Left lobe of liver (tissue), 2 donors: ENCODE data around the gene VWA5A. TPM values are rescaled to one million over a fixed set of nuclear protein-coding genes. Genes with fewer than 3 reads are reported as not detected.

Experiments used
- ATAC-seq: fragments of 200-7000 bp; cut with Tn5 transposase; one replicate; pipeline ENCODE4 v1.9.1; 2020; ENCODE audit warnings: mild to moderate bottlenecking, moderate library complexity
- DNase-seq: peaks from one replicate; pipeline ENCODE4 v3.0.0-alpha.2; 2020; ENCODE audit warnings: low spot score
- total RNA-seq: library from RNA; stranded (reverse); gene quantifications from one replicate; pipeline ENCODE4 v1.2.1, GENCODE V29; 2021
- donor health status: DM: no; HTN: no; CAD: no; lungs with moderate emphysema.
- donor health status: DM: no; HTN: yes; CAD: no.

The VWA5A gene, protein sequence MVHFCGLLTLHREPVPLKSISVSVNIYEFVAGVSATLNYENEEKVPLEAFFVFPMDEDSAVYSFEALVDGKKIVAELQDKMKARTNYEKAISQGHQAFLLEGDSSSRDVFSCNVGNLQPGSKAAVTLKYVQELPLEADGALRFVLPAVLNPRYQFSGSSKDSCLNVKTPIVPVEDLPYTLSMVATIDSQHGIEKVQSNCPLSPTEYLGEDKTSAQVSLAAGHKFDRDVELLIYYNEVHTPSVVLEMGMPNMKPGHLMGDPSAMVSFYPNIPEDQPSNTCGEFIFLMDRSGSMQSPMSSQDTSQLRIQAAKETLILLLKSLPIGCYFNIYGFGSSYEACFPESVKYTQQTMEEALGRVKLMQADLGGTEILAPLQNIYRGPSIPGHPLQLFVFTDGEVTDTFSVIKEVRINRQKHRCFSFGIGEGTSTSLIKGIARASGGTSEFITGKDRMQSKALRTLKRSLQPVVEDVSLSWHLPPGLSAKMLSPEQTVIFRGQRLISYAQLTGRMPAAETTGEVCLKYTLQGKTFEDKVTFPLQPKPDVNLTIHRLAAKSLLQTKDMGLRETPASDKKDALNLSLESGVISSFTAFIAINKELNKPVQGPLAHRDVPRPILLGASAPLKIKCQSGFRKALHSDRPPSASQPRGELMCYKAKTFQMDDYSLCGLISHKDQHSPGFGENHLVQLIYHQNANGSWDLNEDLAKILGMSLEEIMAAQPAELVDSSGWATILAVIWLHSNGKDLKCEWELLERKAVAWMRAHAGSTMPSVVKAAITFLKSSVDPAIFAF
- 3.4 TPM for total RNA-seq

GRCh38 chr11:124114942-124115781 is at the start of gene VWA5A:
Gene VWA5A (plus strand): TSS chr11:124115450. CDS start chr11:124117512, 2,062 bp downstream.
- ATAC-seq: peak; percentile 99
- DNase-seq: peak; percentile 81

DNA sequence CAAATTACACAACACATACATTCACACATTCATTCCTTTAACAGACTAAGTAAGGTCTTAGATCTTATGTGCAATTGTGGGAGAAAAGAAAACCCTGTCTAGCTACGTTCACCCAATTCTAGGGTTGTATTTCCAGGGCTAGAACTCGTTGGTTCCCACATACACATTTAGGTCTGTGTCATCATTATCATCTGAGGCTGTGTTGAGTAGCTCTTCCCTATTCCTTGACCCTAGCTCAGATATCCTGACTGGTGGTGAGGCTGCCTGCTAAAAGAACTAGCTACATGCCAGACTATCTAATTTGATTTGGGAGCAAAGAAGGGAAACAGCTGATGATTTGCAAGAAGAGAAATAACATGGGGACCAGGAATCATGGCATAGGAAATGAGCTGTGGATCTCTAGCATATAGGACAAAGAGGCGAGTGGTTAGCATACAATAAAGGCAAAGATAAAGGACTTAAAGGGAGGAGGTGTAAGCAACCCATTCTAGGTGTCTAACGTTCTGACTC is 46.6 kb upstream of the VWA5A start:
- no peak for ATAC-seq
- DNase-seq: no peak

GRCh38 chr11:124069429-124070401 is 45.5 kb upstream of the VWA5A start:
- ATAC-seq: peak; percentile 77
- DNase-seq: no peak

GRCh38 chr11:124070915-124071622 is 44.2 kb upstream of the VWA5A start:
- peak; percentile 69 for DNase-seq
- peak; percentile 91 for ATAC-seq

- ATAC-seq: no peak
Measured at GRCh38 chr11:124071623-124071948, 43.7 kb upstream of the VWA5A start.

GRCh38 chr11:124072147-124072546 is 43.1 kb upstream of the VWA5A start:
- ATAC-seq: no peak
- no peak for DNase-seq

More at GRCh38 chr11:124071623-124071948, 43.7 kb upstream of the VWA5A start:
- no peak for DNase-seq

DNA sequence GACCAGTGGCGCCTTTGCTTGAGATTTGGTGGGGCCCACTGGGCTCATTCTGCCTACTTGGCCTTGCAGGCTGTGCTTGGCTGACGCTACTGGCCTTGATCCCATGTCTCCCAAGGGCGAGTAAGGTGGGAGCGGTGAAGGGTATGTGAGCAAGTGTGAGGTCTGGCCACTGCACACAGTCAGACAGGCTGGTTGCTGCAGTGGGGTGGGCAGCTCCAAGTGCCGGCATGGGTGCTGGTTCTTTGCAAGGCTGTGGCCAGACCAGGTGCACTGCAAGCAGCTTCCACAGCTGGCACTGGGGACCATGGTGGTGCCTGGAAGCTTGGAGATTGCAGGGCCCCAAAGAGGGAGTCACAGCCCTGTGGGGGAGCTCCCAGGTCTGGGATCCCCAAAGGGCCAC is 40.7 kb upstream of the VWA5A start:
- DNase-seq (no peak), ATAC-seq (no peak)

DNA sequence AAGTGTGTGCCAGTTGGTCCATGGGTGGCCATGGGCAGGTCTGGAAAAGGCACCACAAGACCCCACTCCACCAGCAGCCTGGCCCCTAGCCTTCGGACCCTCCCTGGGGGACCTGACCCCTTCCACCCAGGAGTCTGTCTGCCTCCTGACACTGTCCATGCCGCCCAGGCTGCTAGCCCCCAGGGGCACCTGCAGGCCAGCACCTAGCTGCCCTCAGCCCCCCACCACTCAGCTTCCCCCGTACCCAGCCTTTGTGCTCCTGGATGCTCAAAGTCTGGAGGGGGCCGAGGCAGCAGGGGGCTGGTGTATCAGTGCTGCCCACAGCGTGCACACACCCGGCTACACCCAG is 39.8 kb upstream of the VWA5A start:
- ATAC-seq (no peak), DNase-seq (no peak)

DNA sequence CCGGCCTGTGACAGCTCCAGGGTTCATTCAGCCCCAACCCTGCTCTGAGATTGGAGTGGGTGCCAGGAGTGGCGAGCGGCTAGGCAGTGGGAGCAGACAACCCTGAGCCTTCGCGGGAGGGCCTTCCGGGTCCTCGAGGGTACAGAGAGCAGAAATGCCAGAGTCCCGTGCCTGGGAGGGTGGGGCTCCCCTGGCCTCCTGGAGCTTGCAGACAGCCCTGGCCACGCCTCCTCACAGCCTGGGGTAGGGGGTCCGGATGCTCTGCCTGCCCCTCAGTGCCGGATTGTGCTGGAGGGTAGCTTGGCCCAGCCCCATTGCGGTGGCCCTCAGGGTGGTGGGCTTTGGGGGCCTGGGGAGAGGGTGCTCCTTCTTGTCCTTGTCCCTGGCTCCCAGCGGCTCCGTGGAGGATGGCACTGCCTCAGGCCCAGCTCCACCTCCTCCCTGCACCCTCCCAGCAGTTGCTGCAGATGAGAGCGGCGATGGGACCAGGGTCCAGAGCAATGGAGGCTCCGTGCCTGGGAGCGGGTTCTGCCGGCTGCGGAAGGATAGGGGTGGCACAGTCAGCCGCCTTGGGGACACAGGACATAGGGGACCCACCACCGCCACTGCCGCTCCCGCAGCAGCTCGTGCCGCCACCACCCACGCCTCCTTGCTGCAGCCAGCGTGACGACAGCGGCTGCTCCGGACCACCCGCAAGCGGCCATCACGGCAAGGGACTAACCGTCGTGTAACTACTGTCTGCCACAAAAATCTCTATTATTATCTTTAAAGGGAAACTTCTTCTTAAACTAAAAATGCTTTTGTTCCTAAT is 39.2 kb upstream of the VWA5A start:
- no peak for DNase-seq
- peak; percentile 37 for ATAC-seq

DNA sequence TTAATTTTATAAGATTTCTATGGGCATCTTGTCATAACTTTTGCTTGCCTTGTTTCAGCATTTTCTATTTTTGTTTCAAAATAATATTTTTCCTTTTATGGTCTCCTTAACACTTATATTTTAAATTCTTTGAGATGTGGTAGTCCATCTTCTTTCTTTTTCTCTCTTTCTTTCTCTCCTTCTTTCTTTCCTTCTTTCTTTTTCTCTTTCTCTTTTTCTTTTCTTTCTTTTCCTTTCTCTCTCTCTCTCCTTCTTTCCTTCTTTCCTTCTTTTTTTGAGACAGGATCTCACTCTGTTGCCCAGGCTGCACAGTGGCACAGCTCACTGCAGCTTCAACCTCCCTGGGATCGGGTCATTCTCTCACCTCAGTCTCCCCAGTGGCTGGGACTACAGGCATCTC is 38.0 kb upstream of the VWA5A start:
- ATAC-seq (no peak), DNase-seq (no peak)

GRCh38 chr11:124078591-124078990 is 36.7 kb upstream of the VWA5A start:
- no peak for DNase-seq

GRCh38 chr11:124079631-124080326 is 35.5 kb upstream of the VWA5A start:
- DNase-seq (no peak), ATAC-seq (no peak)

More at GRCh38 chr11:124078591-124078990, 36.7 kb upstream of the VWA5A start:
- ATAC-seq: no peak

GRCh38 chr11:124080327-124081001 is 34.8 kb upstream of the VWA5A start:
- DNase-seq: no peak
- no peak for ATAC-seq

DNA sequence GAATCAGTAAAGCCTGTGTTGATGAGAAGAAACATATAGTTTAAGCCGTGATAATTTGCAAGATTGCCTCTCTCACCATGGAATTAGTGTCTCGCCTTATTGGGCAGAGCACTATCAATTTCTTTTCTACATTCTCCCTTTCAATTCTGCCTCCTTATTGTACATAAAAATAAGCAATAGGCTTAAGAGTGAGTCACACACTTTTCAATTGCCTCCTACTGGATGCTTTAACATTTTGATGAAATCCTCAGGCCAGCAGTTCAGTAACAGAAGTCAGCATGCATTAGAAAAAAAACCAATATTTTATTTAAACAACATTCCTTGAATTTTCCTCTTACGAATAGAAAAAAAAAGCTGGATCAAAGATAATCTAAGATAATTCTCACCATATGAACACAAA is 33.8 kb upstream of the VWA5A start:
- ATAC-seq (no peak), DNase-seq (no peak)

- no peak for DNase-seq
- ATAC-seq: no peak
Measured at GRCh38 chr11:124082371-124082770, 32.9 kb upstream of the VWA5A start.

DNA sequence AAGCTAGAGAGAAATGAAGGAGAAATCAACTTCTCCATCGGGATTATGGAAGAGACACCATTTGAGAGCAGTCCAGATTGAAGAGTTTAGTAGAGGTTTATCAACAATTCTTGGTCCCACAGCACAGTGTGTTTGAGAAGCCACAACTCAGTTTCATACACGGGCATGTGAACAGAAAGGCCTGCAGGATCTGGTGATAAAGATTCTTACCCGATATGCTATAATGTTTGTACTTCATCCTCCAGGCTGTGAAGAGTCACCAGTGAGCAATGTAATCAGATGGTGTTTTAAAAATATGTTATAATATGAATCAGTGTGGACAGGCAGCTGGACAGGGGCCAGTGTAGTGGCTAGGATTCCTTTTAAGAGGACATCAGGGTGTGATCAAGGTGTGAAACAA is 29.7 kb upstream of the VWA5A start:
- DNase-seq: no peak
- ATAC-seq: no peak
